Measurements from ENCODE around the gene CALHM2.

The CALHM2 gene

DNA sequence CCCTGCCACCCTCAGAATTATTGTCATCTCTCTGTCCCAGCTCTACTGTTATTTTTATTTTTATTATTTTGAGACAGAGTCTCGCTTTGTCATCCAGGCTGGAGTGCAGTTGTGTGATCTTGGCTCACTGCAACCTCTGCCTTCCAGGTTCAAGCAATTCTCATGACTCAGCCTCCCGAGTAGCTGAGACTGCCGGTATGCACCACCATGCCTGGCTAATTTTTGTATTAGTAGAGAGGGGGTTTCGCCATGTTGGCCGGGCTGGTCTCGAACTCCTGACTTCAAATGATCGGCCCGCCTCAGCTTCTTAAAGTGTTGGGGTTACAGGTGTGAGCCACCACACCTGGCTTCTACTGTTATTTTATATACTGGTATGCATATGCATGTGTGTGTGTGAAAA is 11.0 kb downstream of the CALHM2 start:
- DNase-seq (ENCODE audit: low spot score) = no peak
- TF ChIP-seq, protein P1, sequence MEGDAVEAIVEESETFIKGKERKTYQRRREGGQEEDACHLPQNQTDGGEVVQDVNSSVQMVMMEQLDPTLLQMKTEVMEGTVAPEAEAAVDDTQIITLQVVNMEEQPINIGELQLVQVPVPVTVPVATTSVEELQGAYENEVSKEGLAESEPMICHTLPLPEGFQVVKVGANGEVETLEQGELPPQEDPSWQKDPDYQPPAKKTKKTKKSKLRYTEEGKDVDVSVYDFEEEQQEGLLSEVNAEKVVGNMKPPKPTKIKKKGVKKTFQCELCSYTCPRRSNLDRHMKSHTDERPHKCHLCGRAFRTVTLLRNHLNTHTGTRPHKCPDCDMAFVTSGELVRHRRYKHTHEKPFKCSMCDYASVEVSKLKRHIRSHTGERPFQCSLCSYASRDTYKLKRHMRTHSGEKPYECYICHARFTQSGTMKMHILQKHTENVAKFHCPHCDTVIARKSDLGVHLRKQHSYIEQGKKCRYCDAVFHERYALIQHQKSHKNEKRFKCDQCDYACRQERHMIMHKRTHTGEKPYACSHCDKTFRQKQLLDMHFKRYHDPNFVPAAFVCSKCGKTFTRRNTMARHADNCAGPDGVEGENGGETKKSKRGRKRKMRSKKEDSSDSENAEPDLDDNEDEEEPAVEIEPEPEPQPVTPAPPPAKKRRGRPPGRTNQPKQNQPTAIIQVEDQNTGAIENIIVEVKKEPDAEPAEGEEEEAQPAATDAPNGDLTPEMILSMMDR (IDR thresholded peaks at IDR 0.05; ENCODE audit: borderline replicate concordance, control extremely low read depth, extremely low read depth, insufficient read depth, missing control alignments) = no peak
- in situ Hi-C loops (cut with MboI; ENCODE audit: low sequenced_read_pairs, unreplicated experiment) = no loop called here

DNA sequence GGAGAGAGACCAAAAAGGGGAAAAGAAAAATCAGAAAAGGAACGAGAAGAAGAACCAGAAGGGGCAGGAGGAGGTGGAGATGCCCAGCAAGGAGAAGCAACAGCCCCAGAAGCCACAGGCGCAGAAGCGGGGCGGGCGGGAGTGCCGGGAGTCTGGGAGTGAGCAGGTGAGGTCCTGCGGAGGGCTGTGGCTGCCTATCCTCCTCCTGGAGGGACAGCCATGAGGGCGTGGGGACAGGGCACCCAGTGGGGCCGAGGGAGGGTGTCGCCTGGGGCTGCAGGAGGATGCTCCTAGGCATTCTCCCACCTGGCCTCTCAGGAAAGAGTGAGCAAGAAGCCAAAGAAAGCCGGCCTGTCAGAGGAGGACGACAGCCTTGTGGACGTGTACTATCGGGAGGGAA is 11.8 kb downstream of the CALHM2 start:
- no peak for DNase-seq (ENCODE audit: low spot score)
- TF ChIP-seq, protein P1 (IDR thresholded peaks at IDR 0.05; ENCODE audit: borderline replicate concordance, control extremely low read depth, extremely low read depth, insufficient read depth, missing control alignments) = no peak
- in situ Hi-C loops (cut with MboI; ENCODE audit: low sequenced_read_pairs, unreplicated experiment) = no loop called here

DNA sequence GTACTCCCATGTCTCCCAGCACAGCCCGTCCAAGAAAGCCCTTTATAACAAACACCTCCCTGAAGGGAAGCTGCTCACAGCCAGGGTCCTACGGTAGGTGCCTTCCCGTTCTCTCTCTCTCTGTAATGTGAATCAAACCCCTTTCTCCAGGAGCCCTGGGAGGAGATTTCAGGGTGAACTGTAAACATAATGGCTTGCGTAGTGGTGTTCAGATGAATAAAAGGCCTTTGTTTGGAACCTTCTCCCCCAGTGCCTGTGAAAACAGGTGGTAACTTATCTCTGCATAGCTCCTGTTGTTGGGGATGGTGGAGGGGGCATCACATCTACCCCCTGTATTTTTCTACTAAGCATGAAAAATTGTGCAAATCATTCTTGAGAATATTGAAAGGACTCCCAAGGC is 12.4 kb downstream of the CALHM2 start:
- in situ Hi-C loops (cut with MboI; ENCODE audit: low sequenced_read_pairs, unreplicated experiment) = no loop called here
- no peak for DNase-seq (ENCODE audit: low spot score)

DNA sequence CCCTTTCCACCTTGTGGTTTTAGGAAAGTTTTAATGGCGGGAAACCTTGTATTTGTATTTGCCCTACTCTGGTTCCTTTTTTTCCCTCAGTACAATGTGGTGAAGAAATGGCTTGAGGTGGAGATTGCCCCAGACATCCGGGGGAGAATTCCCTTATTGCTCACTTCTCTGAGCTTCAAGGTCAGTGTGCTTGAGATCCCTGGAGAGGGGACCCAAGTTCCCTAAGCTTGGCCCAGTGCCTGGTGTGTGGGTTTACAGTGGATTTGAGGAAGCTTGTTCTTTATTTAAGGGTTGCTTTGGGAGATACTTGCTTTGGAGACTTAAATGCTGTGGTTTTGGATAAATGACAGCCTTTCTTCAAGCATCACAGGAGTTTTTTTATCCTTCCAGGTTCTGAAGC is 18.3 kb downstream of the CALHM2 start:
- DNase-seq (ENCODE audit: low spot score) = no peak
- in situ Hi-C loops (cut with MboI; ENCODE audit: low sequenced_read_pairs, unreplicated experiment) = no loop called here
- TF ChIP-seq, protein P1 (IDR thresholded peaks at IDR 0.05; ENCODE audit: borderline replicate concordance, control extremely low read depth, extremely low read depth, insufficient read depth, missing control alignments) = no peak

More for the DNA sequence above, 12.4 kb downstream of the CALHM2 start:
- TF ChIP-seq, protein P1 (IDR thresholded peaks at IDR 0.05; ENCODE audit: borderline replicate concordance, control extremely low read depth, extremely low read depth, insufficient read depth, missing control alignments) = no peak

DNA sequence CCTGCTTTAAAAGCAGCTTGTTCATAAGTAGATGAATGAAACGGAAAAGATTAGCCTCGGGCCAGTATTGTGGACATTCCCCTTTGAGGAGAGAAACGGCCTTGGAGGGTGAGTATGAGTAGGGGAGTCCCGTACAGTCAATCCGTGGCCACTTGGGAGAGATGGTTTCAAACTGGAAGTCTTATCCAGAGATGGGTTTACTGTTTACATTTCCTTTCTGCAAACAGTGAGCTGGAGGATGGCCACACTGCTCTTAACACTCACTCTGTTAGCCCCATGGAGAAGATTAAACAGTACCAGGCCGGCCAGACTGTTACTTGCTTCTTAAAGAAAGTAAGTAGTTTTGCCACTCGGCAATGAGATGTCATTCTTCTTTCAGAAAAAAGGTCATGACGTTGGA is 20.3 kb downstream of the CALHM2 start:
- DNase-seq (ENCODE audit: low spot score) = no peak
- in situ Hi-C loops (cut with MboI; ENCODE audit: low sequenced_read_pairs, unreplicated experiment) = no loop called here
- TF ChIP-seq, protein P1 (IDR thresholded peaks at IDR 0.05; ENCODE audit: borderline replicate concordance, control extremely low read depth, extremely low read depth, insufficient read depth, missing control alignments) = no peak

DNA sequence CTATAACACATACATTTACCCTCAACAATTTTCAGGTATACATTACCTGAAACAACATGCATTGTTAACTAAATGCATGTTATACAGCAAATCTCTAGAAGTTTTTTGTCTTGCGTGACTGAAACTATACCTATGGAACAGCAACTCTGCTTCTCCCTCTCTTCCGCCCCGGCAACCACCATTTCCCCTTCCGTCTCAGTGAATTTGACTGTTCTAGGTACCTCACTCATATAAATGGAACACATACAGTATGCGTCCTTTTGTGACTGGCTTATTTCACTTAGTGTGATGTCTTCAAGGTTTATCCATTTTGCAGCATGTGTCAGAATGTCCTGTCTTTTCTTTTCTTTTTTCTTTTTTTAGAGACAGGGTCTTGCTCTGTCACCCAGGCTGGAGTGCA is 22.5 kb downstream of the CALHM2 start:
- TF ChIP-seq, protein P1 (IDR thresholded peaks at IDR 0.05; ENCODE audit: borderline replicate concordance, control extremely low read depth, extremely low read depth, insufficient read depth, missing control alignments) = no peak
- in situ Hi-C loops (cut with MboI; ENCODE audit: low sequenced_read_pairs, unreplicated experiment) = no loop called here
- DNase-seq (ENCODE audit: low spot score) = no peak

All from GM13976 (cell line).